HL-60/S4 treated with retinoic acid at 250 ng/mL for 4 days and 3 days (cell line): ENCODE data around the gene PODXL.
"Not testable (repeated sequence)": the region's sequence is repeated elsewhere in the genome, so short reads cannot be mapped to it uniquely, and the experiment has no call there.

Source experiments
- in situ Hi-C: fragments of 300-500 bp; cut with MboI; formaldehyde crosslinking; loops from 2 replicates; pipeline ENCODE4 v1.7.0; 2022; ENCODE audit warnings: low sequenced_read_pairs

PODXL gene

GRCh38 chr7:131511774-131512535 lies 44.5 kb downstream of the PODXL start:
- in situ Hi-C loops: no loop called here

- in situ Hi-C loops: no loop called here
Observed at GRCh38 chr7:131511071-131511470, 45.4 kb downstream of the PODXL start.

- in situ Hi-C loops: no loop called here
Observed at GRCh38 chr7:131509781-131510180, 46.6 kb downstream of the PODXL start.

DNA sequence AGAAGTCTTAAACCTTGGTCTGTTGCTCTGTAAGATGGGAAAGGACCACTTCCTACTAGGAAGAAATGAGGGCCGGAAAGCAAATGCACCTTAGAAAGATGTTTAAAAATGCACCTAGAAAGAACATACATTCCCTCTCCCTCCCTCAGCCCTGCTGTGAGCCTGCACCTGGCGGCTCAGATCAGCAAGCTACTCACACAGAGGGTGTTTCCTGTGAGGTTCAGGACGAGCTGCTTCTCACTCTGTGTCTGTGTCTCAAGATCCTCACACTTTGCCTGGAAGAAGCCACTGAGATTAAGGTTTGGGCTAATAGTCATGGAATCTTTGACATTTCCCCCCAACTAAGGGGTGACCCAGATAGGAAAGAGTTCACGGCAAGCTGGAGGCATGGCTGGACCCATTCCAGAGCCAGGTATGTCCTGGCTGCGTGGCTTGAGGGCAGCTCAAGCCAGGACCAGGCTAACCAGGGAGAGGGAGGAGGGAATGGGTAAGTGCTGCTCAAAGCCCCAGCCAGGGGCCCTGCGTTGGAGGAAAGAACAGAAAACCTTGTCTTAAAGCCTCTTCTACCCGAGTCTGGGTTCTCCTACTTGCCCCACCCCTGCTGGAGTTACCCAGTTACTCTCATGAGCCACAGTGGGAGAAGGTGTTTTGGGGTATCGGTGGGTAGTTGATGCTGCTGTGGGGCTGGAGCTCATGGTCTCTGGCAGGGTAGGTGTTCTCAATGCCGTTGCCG lies 47.5 kb downstream of the PODXL start:
- in situ Hi-C loops: no loop called here

- in situ Hi-C loops: no loop called here
Observed at GRCh38 chr7:131507592-131508331, 48.7 kb downstream of the PODXL start.

GRCh38 chr7:131506597-131506996 lies 49.8 kb downstream of the PODXL start:
- in situ Hi-C loops: no loop called here

- in situ Hi-C loops: no loop called here
Observed at GRCh38 chr7:131505636-131506557, 50.5 kb downstream of the PODXL start.

GRCh38 chr7:131505037-131505620 lies 51.3 kb downstream of the PODXL start:
- in situ Hi-C loops: not testable (repeated sequence)

GRCh38 chr7:131504157-131504899 lies 52.1 kb downstream of the PODXL start:
- in situ Hi-C loops: no loop called here

DNA sequence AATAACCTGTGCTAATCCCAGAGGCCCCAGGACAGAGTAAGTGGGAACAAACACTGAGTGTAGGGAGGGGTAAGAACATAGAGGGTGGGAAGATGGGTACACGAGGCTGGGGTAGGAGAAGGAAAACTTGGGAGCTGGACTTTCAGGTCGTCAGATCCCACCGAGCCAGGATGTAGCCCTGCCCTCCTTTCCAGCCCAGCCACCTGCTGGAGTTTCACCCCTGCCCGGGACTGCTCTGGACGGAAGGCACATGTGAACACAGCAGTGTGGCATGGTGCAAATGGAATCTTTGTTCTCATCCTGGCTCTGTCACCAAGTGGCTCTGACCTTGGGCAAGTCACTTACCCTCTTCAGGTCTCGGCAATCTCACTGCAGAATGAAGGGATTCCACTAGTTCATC lies 52.8 kb downstream of the PODXL start:
- in situ Hi-C loops: no loop called here

GRCh38 chr7:131502810-131503508 lies 53.5 kb downstream of the PODXL start:
- in situ Hi-C loops: no loop called here

DNA sequence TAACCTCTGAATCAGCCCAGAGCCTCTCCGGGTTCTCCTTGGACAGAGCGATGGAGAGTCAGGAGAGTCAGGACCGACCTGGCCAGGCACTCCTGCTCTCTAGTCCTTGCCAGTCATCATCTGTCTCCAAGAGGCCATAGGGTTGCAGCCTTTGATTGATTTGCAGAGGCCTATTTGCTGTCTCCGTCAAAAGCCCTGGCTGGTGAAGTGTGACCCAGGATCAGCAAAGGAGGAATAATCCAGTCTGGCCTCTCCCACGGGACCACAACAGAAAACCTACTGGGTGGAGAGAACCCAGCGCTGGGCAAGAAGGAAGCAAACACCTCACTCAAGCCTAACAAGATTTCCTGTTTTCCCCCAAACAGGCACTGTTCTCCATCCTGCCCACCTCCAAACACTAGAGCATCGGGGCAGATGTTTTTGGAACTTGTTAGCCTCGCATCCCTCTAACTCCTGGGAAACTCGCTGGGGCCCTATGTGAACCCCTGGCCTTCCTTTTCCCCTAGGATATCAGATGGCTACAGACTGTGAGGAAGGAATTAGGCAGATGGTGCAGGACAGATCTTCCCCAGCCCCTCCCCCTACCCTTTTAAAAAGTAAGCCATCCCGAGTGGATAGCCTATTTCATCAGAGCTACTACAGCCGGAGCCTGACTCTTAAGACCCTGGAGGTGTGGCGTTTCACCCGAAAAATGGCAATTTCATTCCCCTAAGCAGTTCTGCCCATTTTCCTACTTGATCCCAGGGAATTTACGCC lies 54.3 kb downstream of the PODXL start:
- in situ Hi-C loops: no loop called here

DNA sequence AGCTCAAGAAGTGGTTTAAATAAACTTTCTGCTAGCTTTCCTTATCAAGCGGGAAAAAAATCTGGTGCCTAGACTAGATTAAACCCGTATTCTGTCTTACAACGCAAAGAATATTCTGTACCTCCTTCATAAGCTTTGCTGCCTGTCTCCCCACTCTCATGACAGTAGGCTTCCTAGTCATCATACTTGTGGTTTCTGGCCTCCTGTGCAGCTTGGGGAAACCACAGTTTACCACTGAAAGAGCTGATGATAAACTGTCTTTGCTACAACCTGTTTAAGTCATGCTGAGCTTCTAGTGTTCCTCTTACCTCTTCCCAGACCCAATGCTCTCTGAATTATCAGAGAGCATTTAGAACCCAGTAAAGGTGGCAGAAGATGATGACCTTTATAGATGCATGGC lies 55.0 kb downstream of the PODXL start:
- in situ Hi-C loops: no loop called here

GRCh38 chr7:131500357-131500756 lies 56.1 kb downstream of the PODXL start:
- in situ Hi-C loops: no loop called here

DNA sequence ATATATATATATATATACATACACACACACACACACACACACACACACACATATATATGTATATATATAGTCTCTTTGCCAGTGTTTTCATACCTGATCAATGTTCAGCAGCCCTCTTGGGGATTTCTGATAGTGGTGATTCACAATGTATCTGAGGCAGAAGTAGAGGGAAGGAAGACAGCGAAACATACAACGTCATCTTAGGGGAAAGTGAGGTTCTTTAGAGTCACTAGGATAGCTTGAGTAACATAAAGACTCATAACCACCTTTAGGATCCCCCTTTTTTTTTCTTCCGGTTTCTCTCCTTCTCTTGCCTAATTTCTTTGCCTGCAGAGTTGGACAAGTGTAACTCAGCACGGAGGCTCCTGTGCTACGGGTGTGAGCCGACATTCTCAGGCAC lies 56.6 kb downstream of the PODXL start:
- in situ Hi-C loops: no loop called here

DNA sequence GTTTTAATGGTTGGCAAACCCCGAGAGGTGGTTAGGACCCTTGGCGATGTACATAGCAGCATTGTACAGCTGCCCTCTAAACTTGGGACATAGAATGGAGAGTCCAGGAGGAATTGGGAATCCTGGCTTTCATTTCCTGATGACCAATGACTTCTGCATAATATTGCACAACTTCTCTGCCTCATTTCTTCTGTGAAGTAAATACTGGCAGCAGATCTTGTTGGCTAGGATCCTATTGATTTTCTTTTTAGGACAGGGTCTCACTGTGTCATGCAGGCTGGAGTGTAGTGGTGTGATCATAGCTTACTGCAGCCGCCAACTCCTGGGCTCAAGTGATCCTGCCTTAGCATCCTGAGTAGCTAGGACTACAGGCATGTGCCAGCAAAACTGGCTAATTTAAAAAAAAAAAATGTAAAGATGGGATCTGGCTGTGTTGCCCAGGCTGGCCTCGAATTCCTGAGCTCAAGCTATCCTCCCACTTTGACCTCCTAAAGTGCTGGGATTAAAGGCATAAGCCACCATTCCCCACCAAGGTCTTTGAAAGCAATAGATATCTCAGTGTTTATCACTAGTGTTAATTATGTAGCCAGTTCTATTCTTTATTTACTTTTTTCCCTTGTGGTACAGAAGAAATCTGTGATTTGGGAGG lies 58.1 kb downstream of the PODXL start:
- in situ Hi-C loops: no loop called here

DNA sequence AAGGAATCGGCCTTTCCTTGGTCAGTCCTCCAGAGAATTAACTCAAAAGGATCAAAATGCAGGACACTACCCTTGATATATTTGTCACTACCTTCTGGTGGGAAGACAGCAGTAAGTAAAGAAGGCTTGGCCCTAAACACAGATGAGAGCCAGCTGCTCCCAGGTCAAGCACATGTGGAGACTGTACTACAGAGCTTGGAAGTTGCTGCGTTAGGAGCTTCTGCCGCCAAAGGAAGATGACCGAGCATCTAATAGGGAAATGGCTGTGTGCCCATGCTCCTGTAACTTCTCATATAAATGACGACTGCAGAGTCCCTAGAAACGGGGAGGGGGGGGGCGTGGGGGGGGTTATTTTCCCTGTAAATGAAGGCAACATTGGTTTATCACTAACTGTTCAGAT lies 59.0 kb downstream of the PODXL start:
- in situ Hi-C loops: no loop called here
